Measurements from ENCODE around the gene SLC25A42. TPM values are rescaled to one million over a fixed set of nuclear protein-coding genes. Genes with fewer than 3 reads are reported as not detected.
"Not testable (repeated sequence)": the region's sequence is repeated elsewhere in the genome, so short reads cannot be mapped to it uniquely, and the experiment has no call there.

The SLC25A42 gene
- total and polyA plus RNA-seq, 2 of the 13 experiments (the other 11 are each of a cell fraction or from before 2014, with no cell fraction given), result 12.8 to 18.3 TPM

DNA sequence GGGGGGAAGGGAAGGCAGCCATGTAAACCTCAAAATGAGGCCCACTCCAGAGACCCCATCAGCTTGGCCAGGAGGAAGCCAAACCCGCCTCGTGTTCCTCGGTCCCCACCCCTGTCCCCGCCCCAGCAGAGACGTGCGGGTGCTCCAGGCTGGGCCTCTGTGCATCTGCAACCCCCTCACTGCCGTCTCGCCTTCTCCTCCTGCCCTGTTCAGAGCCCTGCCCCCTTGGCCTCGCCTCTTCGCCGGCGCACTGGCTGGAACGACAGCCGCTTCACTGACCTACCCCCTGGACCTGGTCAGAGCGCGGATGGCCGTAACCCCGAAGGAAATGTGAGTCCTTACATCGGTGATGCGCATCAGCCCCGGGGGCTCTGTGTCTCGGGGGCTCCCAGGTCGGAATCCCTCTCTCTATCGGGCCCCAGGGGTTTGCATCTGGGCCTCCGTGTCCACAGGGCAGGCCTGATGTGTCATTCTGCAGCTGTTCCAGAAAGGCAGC lies 42.3 kb downstream of the SLC25A42 start:
- in situ Hi-C loops (cut with HindIII; ENCODE audit: extremely low pct_ligation_motif_present, low pct_unique_long_range_greater_than_20kb) (no loop called here), intact Hi-C loops (cut with micrococcal nuclease; ENCODE audit: unreplicated experiment) (no loop called here)
- ATAC-seq (no peak), FAIRE-seq (no peak), DNase-seq (ENCODE audit: low spot score) (no peak)
- WGBS (ENCODE audit: low lambda C conversion rate), result 97% methylated on average over 25 of the region's 25 CpGs
- no peak overlapping the region for H3K9ac ChIP-seq (ENCODE audit: insufficient read depth, low read depth, low read length)
- H3K4me3 ChIP-seq (replicated peaks in 1 of 3; ENCODE audit: insufficient read depth in 1 of 3, low read depth in 2 of 3, low read length in 3 of 3), result no peak overlapping the region
- no TSS peak for BruUV-seq (replicated peaks)
- ChIA-PET CTCF (ENCODE audit: low intra/inter-chr PET ratio, low total read pairs) (no interaction called here), POLR2A (interaction anchor here (0.6 to 0.9 kb wide), 2 partner anchors 9 to 86 kb away, joined by 3 read pairs; partner anchors contain the start of genes BORCS8 and RFXANK)
- H4K20me1 ChIP-seq (ENCODE audit: insufficient read depth, low read length), result no peaks in the 10 kb centered on the region
- no peaks in the 10 kb centered on the region for H3K36me3 ChIP-seq (replicated peaks in 1 of 2; ENCODE audit: control insufficient read depth in 1 of 2, insufficient read depth in 2 of 2, low read length in 2 of 2)
- H3K27me3 ChIP-seq (ENCODE audit: control insufficient read depth in 1 of 2, insufficient read depth in 2 of 2, low read length in 2 of 2), result no peaks in the 10 kb centered on the region
- H3K4me1 ChIP-seq (ENCODE audit: insufficient read depth, low read length), result peaks cover 59% of the 10 kb centered on the region
- no peak overlapping the region for H2AFZ ChIP-seq (ENCODE audit: low read length)
- H3K27ac ChIP-seq (ENCODE audit: extremely low read length, insufficient read depth, low read length), result peak overlapping the region; percentile 46
- no peak for TF ChIP-seq SP4 (CRISPR knock-in tag; IDR thresholded peaks at IDR 0.05)
- no peak for TF ChIP-seq RFXAP (CRISPR knock-in tag; IDR thresholded peaks at IDR 0.05; ENCODE audit: borderline replicate concordance)
- no peaks in the 10 kb centered on the region for H3K79me2 ChIP-seq (ENCODE audit: insufficient read depth, low read length)
- no peaks in the 10 kb centered on the region for H3K9me3 ChIP-seq (ENCODE audit: low read length)
- H3K4me2 ChIP-seq (ENCODE audit: low read depth, low read length), result no peak overlapping the region

GRCh38 chr19:19106938-19107337 lies 43.1 kb downstream of the SLC25A42 start:
- BruUV-seq (replicated peaks); ATAC-seq; H2AFZ ChIP-seq (ENCODE audit: low read length); H3K4me3 ChIP-seq (replicated peaks in 1 of 3; ENCODE audit: insufficient read depth in 1 of 3, low read depth in 2 of 3, low read length in 3 of 3); in situ Hi-C loops (cut with HindIII; ENCODE audit: extremely low pct_ligation_motif_present, low pct_unique_long_range_greater_than_20kb); H3K9ac ChIP-seq (ENCODE audit: insufficient read depth, low read depth, low read length); intact Hi-C loops (cut with micrococcal nuclease; ENCODE audit: unreplicated experiment); H3K79me2 ChIP-seq (ENCODE audit: insufficient read depth, low read length); H3K36me3 ChIP-seq (replicated peaks in 1 of 2; ENCODE audit: control insufficient read depth in 1 of 2, insufficient read depth in 2 of 2, low read length in 2 of 2); DNase-seq (ENCODE audit: low spot score); POLR2A ChIA-PET; CTCF ChIA-PET (ENCODE audit: low intra/inter-chr PET ratio, low total read pairs); H4K20me1 ChIP-seq (ENCODE audit: insufficient read depth, low read length); H3K27ac ChIP-seq (ENCODE audit: extremely low read length, insufficient read depth, low read length); H3K27me3 ChIP-seq (ENCODE audit: control insufficient read depth in 1 of 2, insufficient read depth in 2 of 2, low read length in 2 of 2); H3K4me2 ChIP-seq (ENCODE audit: low read depth, low read length); FAIRE-seq; H3K9me3 ChIP-seq (ENCODE audit: low read length): not testable (repeated sequence)
- peaks cover 51% of the 10 kb centered on the region for H3K4me1 ChIP-seq (ENCODE audit: insufficient read depth, low read length)
- 99% methylated on average over 7 of the region's 7 CpGs for WGBS (ENCODE audit: low lambda C conversion rate)
- peak; percentile 79 for TF ChIP-seq ZNF121 (CRISPR knock-in tag; IDR thresholded peaks at IDR 0.05)

Measured in HepG2 (cell line).